Tongue (tissue), 2 donors: Measurements from ENCODE around the gene ITFG1. TPM values are rescaled to one million over a fixed set of nuclear protein-coding genes. Genes with fewer than 3 reads are reported as not detected.
"Not testable (repeated sequence)": the region's sequence is repeated elsewhere in the genome, so short reads cannot be mapped to it uniquely, and the experiment has no call there.

Source experiments
- DNase-seq: peaks from one replicate; pipeline ENCODE4 v3.0.0-alpha.2; 2015
- total RNA-seq: library from RNA; depleted of rRNA; stranded (reverse); fragments of >200 nt; gene quantifications from one replicate; pipeline ENCODE4 v1.2.3, GENCODE V29; 2014

ITFG1 gene
- total RNA-seq, 1 donor from 2014 or later: 78.2 TPM

GRCh38 chr16:47236716-47237115, 224.1 kb downstream of the ITFG1 start:
- DNase-seq: no peak

GRCh38 chr16:47230296-47230695, 230.6 kb downstream of the ITFG1 start:
- DNase-seq: no peak

GRCh38 chr16:47229053-47230050, 231.5 kb downstream of the ITFG1 start:
- no peak for DNase-seq

- no peak for DNase-seq
Observed at GRCh38 chr16:47228241-47228640, 232.6 kb downstream of the ITFG1 start.

GRCh38 chr16:47213761-47214440, 247.0 kb downstream of the ITFG1 start:
- no peak for DNase-seq

GRCh38 chr16:47211218-47211617, 249.6 kb downstream of the ITFG1 start:
- DNase-seq: no peak

GRCh38 chr16:47204736-47205504, 255.9 kb downstream of the ITFG1 start:
- no peak for DNase-seq

- not testable (repeated sequence) for DNase-seq
Observed at GRCh38 chr16:47203433-47203832, 257.4 kb downstream of the ITFG1 start.

GRCh38 chr16:47198180-47198575, 262.7 kb downstream of the ITFG1 start:
- DNase-seq: no peak

DNA sequence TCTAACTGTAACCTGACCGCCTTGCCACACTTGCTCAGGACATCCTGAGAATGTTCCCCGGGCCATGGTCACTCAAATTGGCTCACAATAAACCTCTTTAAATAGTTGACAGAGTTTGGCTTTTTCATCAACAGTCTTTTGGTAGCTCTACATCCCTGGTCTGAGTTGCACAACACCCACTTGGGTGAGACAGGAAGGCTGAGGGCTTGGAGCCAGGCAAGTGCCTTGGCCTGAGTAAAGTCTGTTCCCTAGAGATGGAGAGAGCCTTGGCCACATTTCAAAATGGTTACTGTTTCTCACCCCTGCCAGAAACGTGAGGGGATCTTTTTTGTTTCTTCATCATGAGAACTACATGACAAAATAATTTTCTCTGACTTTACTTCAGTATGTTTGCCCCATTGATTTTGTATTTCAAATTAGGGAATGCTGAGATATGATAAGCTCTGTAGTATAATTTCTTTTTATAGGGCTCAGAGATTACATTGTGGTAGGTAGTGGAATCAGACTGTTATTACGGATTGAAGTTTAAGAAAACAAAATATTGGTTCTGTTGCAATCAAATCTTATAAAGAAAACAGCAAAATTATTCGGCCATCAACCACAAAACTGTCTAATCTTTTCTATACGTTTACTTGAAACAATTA, 263.2 kb downstream of the ITFG1 start:
- no peak for DNase-seq

- no peak for DNase-seq
Observed at GRCh38 chr16:47196457-47196856, 264.4 kb downstream of the ITFG1 start.

DNA sequence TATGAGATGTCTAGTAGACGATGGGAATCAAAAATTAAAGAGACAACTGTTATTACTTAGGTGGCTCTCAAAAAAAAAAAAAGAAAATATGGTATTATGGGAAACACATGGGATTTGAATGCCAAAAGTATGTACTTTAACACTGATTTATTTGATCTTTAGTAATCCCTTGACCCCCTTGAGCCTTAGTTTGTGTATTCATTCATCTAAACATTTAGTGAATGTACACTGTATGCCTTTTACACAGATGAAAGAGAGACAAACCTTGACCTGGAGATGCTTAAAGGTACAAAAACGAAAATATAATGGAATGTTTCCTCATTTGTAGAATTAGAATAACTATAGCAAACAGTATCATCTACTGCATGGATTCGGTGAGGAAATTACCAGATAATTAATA, 278.5 kb downstream of the ITFG1 start:
- DNase-seq: no peak

DNA sequence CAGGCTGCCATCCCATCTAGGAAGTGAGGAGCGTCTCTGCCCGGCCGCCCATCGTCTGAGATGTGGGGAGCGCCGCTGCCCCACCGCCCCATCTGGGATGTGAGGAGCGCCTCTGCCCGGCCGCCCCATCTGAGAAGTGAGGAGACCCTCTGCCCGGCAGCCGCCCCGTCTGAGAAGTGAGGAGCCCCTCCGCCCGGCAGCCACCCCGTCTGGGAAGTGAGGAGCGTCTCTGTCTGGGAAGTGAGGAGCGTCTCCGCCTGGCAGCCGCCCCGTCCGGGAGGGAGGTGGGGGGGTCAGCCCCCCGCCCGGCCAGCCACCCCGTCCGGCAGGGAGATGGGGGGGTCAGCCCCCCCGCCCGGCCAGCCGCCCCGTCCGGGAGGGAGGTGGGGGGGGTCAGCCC, 279.8 kb downstream of the ITFG1 start:
- not testable (repeated sequence) for DNase-seq

- no peak for DNase-seq
Observed at GRCh38 chr16:47180073-47180472, 280.8 kb downstream of the ITFG1 start.

DNA sequence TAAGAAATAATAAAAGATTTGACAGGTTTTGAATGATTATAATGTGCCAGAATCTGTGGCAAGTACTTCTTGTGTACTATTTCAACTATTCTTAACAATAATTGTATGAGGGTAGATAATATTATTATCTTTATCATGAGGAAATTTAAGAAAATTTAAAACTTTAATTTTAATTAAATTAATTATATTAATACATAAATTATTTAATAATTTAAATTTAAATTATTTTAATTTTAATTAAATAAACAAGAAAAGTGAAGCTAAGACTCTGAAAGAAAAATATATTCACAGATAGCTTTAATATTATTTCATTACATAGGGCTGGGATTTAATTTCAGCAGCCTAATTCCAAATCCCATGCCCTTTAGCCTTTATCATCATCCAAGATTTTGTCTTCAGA, 285.7 kb downstream of the ITFG1 start:
- DNase-seq: no peak

GRCh38 chr16:47162670-47163420, 298.0 kb downstream of the ITFG1 start:
- no peak for DNase-seq

- no peak for DNase-seq
Observed at GRCh38 chr16:47161464-47161863, 299.4 kb downstream of the ITFG1 start.

- no peak for DNase-seq
Observed at GRCh38 chr16:47160422-47160821, 300.4 kb downstream of the ITFG1 start.

- DNase-seq: no peak
Observed at GRCh38 chr16:47158992-47159391, 301.9 kb downstream of the ITFG1 start.

GRCh38 chr16:47156680-47157215, 304.1 kb downstream of the ITFG1 start:
- no peak for DNase-seq

- not testable (repeated sequence) for DNase-seq
Observed at GRCh38 chr16:47152501-47152900, 308.4 kb downstream of the ITFG1 start.
